Stimulated activated CD8-positive, alpha-beta memory T cell treated with anti-CD3 and anti-CD28 coated beads, Interleukin-7, amount 100 ng/mL, for 1 hour (primary cell): ENCODE data around the gene LCN10.

Source experiments
- DNase-seq, 2 donors: peaks; one replicate each; pipeline ENCODE4 v3.0.0-alpha.2; 2020; ENCODE audit warnings: low read depth in 2 of 2

The LCN10 gene

GRCh38 chr9:136754626-136755301, 12.0 kb upstream of the LCN10 start:
- no peak for DNase-seq

- DNase-seq: no peak
These were observed 11.4 kb upstream of the LCN10 start for GRCh38 chr9:136754059-136754572.

GRCh38 chr9:136753371-136754058, 10.8 kb upstream of the LCN10 start:
- no peak for DNase-seq

GRCh38 chr9:136751814-136752213, 9.1 kb upstream of the LCN10 start:
- no peak for DNase-seq

- DNase-seq: no peak
These were observed 8.5 kb upstream of the LCN10 start for GRCh38 chr9:136751244-136751643.

GRCh38 chr9:136750526-136750925, 7.8 kb upstream of the LCN10 start:
- no peak for DNase-seq

- no peak for DNase-seq
These were observed 6.2 kb upstream of the LCN10 start for GRCh38 chr9:136748666-136749611.

GRCh38 chr9:136748201-136748600, 5.5 kb upstream of the LCN10 start, which contains the start of gene LCN6:
TSS of gene LCN6 (minus strand) at chr9:136748525. CDS start at chr9:136748483, 42 bp downstream.
- no peak for DNase-seq

- DNase-seq: no peak
These were observed 4.7 kb upstream of the LCN10 start for GRCh38 chr9:136747161-136748060.

- no peak for DNase-seq
These were observed 3.9 kb upstream of the LCN10 start for GRCh38 chr9:136746621-136747020.

GRCh38 chr9:136746155-136746490, 3.4 kb upstream of the LCN10 start:
- no peak for DNase-seq

- DNase-seq: no peak
These were observed 2.8 kb upstream of the LCN10 start for GRCh38 chr9:136745389-136746154.

- no peak for DNase-seq
These were observed 2.0 kb upstream of the LCN10 start for GRCh38 chr9:136744773-136745172.

- no peak for DNase-seq
These were observed 985 bp upstream of the LCN10 start for GRCh38 chr9:136743639-136744211.

- no peak for DNase-seq
These were observed 713 bp downstream of the LCN10 start for GRCh38 chr9:136741883-136742571.

- no peak for DNase-seq
These were observed 1.5 kb downstream of the LCN10 start for GRCh38 chr9:136740971-136741882.

- no peak for DNase-seq
These were observed 2.2 kb downstream of the LCN10 start for GRCh38 chr9:136740491-136740890.

GRCh38 chr9:136740069-136740468, 2.7 kb downstream of the LCN10 start:
- no peak for DNase-seq
